ENCODE data around the gene ADGRF3. TPM values are rescaled to one million over a fixed set of nuclear protein-coding genes. Genes with fewer than 3 reads are reported as not detected.
"Not testable (repeated sequence)": the region's sequence is repeated elsewhere in the genome, so short reads cannot be mapped to it uniquely, and the experiment has no call there.

The ADGRF3 gene
- total RNA-seq, 1 experiment from 2014 or later = 0.39 TPM

- CTCF ChIA-PET = no interaction called here
- BruUV-seq (replicated peaks) = no TSS peak
Observed at GRCh38 chr2:26356111-26356510, 9.5 kb upstream of the ADGRF3 start.

GRCh38 chr2:26355038-26355995 lies 8.7 kb upstream of the ADGRF3 start:
- intact Hi-C loops (cut with micrococcal nuclease; ENCODE audit: unreplicated experiment) = no loop called here
- TF ChIP-seq EZH2 (IDR thresholded peaks at IDR 0.05; ENCODE audit: borderline replicate concordance, low read depth, low read length, poor library complexity, severe bottlenecking) = no peak
- TF ChIP-seq CTCF (conservative IDR thresholded peaks at IDR 0.05; ENCODE audit: low read depth, low read length) = no peak
- POLR2A ChIA-PET (ENCODE audit: low non-redundant PET) = no interaction called here
- TSS peak; percentile 55 for BruUV-seq (replicated peaks)
- Histone ChIP-seq H3K36me3 (ENCODE audit: insufficient read depth, low read length, poor library complexity, severe bottlenecking) (no peaks in the 10 kb centered on the region), H3K4me1 (ENCODE audit: insufficient read depth, low read length, poor library complexity, severe bottlenecking) (peaks cover 33% of the 10 kb centered on the region), H3K27me3 (replicated peaks; ENCODE audit: insufficient read depth, low read depth, low read length, poor library complexity) (no peaks in the 10 kb centered on the region), H3K4me3 (ENCODE audit: low read depth, low read length, poor library complexity, severe bottlenecking) (no peak overlapping the region), H3K27ac (ENCODE audit: low read depth, low read length, poor library complexity, severe bottlenecking) (peak overlapping the region; percentile 61), H3K9me3 (ENCODE audit: low read depth, low read length, poor library complexity, severe bottlenecking) (no peaks in the 10 kb centered on the region)
- peak; percentile 94 for DNase-seq (ENCODE audit: low spot score)
- CTCF ChIA-PET = no interaction called here

More at GRCh38 chr2:26356111-26356510, 9.5 kb upstream of the ADGRF3 start:
- POLR2A ChIA-PET (ENCODE audit: low non-redundant PET) = no interaction called here
- peaks cover 33% of the 10 kb centered on the region for H3K4me1 ChIP-seq (ENCODE audit: insufficient read depth, low read length, poor library complexity, severe bottlenecking)
- H3K9me3 ChIP-seq (ENCODE audit: low read depth, low read length, poor library complexity, severe bottlenecking) = no peaks in the 10 kb centered on the region
- H3K4me3 ChIP-seq (ENCODE audit: low read depth, low read length, poor library complexity, severe bottlenecking) = no peak overlapping the region
- TF ChIP-seq CTCF (conservative IDR thresholded peaks at IDR 0.05; ENCODE audit: low read depth, low read length) (no peak), EZH2 (IDR thresholded peaks at IDR 0.05; ENCODE audit: borderline replicate concordance, low read depth, low read length, poor library complexity, severe bottlenecking) (no peak)
- no peak for DNase-seq (ENCODE audit: low spot score)
- intact Hi-C loops (cut with micrococcal nuclease; ENCODE audit: unreplicated experiment) = no loop called here
- peak overlapping the region; percentile 61 for H3K27ac ChIP-seq (ENCODE audit: low read depth, low read length, poor library complexity, severe bottlenecking)
- H3K27me3 ChIP-seq (replicated peaks; ENCODE audit: insufficient read depth, low read depth, low read length, poor library complexity) = no peaks in the 10 kb centered on the region
- H3K36me3 ChIP-seq (ENCODE audit: insufficient read depth, low read length, poor library complexity, severe bottlenecking) = no peaks in the 10 kb centered on the region

GRCh38 chr2:26354469-26354868 lies 7.9 kb upstream of the ADGRF3 start:
- H3K9me3 ChIP-seq (ENCODE audit: low read depth, low read length, poor library complexity, severe bottlenecking); H3K36me3 ChIP-seq (ENCODE audit: insufficient read depth, low read length, poor library complexity, severe bottlenecking); H3K27me3 ChIP-seq (replicated peaks; ENCODE audit: insufficient read depth, low read depth, low read length, poor library complexity); CTCF ChIA-PET; H3K27ac ChIP-seq (ENCODE audit: low read depth, low read length, poor library complexity, severe bottlenecking); BruUV-seq (replicated peaks); intact Hi-C loops (cut with micrococcal nuclease; ENCODE audit: unreplicated experiment); POLR2A ChIA-PET (ENCODE audit: low non-redundant PET); DNase-seq (ENCODE audit: low spot score); H3K4me3 ChIP-seq (ENCODE audit: low read depth, low read length, poor library complexity, severe bottlenecking): not testable (repeated sequence)
- H3K4me1 ChIP-seq (ENCODE audit: insufficient read depth, low read length, poor library complexity, severe bottlenecking) = peaks cover 33% of the 10 kb centered on the region
